GM19035 (cell line): ENCODE data around the gene SGCA.

Experiments used
- ATAC-seq: cut with Tn5 transposase; IDR thresholded peaks from one replicate; pipeline ENCODE4 v1.9.1; 2021; ENCODE audit not compliant: unreplicated experiment

Gene SGCA

DNA sequence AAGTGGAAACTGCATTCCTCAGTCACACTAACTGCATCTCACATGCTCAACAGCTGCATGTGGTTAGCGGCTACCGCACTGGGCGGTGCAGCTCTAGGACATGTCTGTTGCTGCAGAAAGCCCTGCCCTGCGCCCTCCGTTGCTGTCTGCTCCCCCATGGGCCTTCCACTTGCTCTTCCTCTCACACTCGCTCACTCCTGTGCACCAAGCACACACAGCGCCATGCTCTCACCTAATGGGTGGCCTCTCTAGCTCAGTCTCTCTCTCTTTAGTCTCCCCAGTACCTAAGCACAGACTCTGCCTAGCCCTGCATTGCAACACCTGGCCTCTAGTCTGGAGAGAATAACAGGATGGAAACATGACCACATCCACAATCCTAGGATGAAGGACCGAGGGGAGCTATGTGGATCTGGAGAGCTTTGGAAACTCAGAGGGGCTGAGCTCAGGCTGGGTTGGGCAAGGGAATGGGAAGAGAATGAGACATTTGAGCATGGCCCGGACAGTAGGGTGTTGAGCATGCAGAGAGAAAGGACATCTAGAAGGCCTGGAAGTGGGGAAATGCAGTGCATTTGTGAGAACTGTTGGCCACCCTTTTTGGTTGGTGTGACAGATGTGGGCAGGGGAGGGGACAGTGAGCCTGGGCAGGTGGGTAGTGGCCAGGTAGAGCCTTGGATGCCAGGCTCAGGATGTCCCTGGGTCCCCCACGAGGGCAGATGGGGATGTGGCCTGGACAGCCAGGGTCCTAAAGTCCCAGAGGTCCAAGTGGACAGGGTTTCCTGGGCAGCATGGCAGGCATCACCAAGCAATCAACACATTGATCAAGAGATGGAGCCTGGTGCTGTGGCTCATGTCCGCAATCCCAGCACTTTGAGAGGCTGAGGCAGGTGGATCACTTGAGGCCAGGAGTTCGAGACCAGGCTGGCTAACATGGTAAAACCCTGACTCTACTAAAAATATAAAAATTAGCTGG is 16.1 kb downstream of the SGCA start:
- ATAC-seq = no peak

DNA sequence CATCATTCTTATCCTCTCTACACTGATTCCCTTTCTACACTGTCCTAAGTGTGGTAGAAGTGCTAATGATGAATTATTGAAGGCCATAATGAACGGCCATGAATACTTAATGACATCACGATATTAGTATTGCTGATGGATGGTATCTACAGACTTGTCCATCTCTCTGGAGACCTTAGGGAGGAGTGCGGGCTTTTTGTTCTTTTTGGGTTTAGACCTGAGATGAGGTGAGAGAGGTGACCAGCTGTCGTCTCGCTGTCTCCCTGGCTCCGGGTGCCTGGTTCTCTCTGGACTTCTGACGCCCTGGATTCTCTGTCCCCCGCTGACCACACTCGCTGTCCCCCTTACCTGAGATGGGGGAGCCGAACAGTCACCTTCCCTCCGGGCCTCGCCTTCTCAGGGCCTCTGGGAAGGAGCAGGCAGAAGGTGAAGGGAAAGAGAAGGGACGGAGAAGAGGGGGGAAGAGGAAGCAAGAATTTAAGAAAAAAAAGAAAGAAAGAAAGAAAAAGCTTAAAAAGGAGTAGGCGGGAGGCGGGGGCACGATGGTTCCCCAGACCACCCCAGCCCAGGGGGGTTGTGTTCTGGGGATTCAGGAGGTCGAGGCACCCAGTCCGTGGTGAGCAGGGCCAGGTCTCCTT is 17.1 kb downstream of the SGCA start:
- no peak for ATAC-seq

DNA sequence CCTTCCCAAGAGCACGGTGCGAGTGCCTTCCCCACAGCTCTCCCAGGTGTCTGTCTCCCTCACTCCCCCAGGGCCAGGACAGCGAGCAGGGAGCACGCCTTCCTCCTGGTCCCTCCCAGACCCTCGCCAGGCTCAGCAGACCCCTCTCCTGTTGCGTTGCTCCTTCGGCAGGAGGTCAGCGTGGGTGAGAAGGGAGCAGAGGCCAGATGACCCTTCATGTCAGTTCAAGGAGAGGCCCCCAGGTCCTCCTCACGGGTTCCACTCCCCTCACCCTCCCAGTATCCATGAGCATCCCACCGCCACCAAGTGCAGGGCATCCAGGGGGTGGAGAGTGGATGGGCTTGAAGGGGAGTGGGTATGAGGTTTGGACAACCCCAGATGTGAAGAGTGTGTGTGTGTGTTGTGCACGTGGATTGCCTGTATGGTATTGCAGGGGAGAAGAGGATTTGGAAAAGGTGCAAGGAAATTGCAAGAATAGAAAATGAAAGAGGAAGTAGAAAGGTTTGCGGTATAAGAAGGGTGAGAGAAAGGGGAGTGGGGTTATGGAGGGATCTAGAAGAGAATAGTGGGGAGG is 17.7 kb downstream of the SGCA start:
- no peak for ATAC-seq

DNA sequence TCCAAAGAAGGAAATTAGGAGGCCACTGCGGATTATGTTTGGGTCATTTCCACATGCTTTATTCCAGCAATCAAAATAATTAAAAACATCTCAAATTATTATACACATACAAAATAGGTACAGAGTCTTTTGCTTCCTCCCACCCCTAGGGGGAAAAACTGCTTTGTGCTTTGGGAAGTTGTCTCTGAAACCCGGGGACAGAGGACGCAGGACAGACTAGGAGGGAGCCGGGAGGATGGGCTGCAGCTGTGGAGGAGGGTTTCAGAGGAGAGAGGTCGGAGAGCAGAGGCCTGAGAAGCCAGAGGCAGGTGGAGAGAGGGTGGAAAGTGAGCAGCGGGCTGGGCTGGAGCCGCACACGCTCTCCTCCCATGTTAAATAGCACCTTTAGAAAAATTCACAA is 18.3 kb downstream of the SGCA start:
- no peak for ATAC-seq

DNA sequence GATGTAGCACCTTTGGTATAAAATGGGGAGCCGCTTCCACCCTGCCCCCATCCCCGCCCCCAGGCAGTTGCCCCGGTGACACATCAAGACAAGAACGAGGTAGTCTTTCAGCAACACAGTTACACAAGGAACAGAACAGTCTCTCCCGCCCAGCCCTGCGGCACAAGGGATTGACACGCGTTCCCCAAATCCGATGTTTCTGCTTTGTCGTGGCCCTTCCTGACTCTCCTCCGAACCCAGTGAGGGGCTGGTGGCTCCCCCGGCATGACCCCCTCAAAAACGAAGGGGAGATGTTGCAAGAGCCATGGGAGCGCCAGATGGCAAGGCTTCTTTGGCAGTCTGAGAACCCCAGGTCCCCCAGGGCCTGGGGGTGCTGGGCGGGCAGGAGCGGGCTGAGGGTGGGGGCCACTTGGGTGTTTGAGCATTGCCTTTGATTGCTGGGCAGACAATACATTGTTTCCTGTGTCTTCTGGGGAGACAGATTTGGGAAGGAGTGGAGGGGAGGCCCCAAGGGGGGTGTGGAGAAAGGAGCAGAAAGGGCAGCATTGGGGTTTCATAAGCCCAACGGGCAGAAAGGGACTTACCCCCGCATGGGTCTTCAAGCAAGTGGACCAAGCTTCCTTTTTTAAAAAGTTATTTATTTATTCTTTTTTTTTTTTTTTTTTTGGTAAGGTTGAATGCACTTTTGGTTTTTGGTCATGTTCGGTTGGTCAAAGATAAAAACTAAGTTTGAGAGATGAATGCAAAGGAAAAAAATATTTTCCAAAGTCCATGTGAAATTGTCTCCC is 19.0 kb downstream of the SGCA start:
- no peak for ATAC-seq

DNA sequence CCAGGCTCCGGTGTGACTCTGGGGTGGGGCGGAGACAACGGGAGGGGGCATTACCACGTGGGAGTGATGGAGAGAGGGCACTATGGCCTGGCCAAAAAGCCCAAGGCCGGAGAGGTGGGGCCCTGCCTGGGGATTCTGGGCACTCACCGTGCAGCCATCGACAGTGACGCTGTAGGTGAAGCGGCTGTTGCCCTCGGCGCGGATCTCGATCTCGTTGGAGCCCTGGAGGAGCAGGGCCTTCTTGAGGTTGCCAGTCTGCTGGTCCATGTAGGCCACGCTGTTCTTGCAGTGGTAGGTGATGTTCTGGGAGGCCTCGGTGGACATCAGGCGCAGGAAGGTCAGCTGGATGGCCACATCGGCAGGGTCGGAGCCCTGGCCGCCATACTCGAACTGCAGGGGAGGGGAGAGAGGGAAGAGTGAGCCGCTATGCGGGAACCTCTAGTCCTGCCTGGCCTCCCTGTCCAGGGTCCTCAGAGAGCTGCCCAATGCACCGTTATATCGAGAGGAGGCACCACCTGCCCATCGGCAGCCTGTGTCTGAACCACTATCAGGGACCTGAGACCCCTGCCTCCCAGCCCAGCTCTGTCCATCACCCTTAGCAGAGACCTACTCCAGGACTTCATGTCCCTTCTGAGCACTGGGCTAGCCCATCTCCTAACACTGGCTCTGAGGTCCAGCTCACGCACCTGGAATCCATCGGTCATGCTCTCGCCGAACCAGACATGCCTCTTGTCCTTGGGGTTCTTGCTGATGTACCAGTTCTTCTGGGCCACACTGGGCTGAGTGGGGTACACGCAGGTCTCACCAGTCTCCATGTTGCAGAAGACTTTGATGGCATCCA is 20.0 kb downstream of the SGCA start:
- no peak for ATAC-seq

DNA sequence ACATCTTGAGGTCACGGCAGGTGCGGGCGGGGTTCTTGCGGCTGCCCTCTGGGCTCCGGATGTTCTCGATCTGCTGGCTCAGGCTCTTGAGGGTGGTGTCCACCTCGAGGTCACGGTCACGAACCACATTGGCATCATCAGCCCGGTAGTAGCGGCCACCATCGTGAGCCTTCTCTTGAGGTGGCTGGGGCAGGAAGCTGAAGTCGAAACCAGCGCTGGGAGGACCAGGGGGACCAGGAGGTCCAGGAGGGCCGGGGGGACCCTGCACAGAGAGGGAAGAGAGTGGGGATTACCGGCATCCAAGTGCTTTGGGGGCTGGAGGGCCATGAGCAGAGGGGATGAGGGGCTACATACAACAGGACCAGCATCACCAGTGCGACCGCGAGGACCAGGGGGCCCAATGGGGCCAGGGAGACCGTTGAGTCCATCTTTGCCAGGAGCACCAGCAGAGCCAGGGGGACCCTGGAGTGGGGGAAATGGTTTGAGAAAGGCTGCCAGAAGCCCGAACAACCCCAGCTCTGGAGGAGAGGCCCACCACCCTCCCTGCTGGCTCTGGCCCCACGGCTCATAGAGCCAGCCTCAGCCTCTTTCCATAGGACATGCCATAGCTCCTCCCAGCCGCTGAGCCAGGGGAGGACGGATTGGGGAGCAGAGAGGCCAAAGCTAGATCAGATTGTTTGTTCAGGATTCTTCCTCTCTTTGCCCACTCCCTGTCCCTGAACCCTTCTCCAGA is 21.0 kb downstream of the SGCA start:
- no peak for ATAC-seq

DNA sequence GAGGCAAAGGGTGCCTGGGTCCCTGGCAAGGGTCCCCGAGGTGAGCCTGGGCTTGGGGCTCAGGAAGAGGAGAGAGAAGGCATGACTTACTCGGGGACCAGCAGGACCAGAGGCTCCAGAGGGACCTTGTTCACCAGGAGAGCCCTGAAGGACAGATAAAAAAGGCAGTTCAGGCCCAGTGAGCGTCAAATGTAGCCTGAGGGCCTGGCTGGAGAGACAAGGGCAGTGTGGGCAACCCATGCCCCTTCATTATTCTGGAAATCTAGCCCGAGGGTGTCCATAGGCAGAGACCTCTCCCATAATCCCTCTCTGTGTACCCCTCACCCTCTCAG is 21.6 kb downstream of the SGCA start:
- ATAC-seq = no peak

DNA sequence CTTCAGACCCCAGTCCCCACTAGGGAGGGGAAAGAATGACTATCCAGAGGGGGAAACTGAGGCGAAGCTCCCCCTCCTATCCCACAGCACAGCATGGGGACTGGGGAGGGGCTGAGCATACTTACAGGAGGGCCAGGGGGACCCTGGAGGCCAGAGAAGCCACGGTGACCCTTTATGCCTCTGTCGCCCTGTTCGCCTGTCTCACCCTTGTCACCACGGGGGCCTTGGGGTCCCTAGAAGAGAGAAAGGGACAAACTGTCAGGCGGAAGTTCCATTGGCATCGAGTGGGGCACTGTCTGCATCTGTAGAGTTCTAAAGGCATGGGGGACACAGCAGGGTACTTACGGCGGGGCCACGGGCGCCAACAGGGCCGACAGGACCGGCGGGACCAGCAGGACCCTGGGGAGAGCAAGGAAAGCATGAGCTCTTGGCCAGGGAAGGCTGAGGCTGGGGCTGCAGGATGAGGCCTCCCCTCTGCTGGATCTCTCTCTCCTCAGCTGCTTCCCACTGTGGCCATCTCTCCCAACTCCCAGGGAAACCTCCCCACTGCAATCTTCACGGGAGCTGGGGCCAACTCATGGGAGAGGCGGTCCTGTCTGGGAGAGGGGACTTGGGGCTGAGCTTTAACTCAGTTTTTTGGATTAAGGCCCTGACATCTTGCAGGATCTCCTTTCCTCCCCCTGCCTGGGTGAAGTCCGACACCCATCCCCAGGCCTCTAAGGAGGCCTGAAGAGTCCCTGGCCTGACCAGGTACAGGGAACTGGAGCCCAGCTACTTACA is 22.1 kb downstream of the SGCA start:
- ATAC-seq = no peak

DNA sequence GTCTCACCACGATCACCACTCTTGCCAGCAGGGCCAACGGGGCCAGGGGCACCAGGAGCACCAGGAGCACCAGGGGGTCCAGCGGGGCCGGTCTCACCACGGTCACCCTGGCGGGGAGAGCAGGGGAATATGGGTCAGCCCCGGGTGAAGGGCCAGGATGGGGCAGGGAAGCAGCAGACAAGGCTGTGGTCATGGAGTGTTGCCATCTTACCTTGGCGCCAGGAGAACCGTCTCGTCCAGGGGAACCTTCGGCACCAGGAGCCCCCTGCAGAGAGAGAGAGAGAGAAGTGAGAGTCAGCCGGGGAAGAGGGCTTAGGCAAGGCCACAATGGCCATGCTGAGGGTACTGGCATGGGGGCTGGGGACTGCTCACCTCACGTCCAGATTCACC is 22.7 kb downstream of the SGCA start:
- ATAC-seq = no peak

DNA sequence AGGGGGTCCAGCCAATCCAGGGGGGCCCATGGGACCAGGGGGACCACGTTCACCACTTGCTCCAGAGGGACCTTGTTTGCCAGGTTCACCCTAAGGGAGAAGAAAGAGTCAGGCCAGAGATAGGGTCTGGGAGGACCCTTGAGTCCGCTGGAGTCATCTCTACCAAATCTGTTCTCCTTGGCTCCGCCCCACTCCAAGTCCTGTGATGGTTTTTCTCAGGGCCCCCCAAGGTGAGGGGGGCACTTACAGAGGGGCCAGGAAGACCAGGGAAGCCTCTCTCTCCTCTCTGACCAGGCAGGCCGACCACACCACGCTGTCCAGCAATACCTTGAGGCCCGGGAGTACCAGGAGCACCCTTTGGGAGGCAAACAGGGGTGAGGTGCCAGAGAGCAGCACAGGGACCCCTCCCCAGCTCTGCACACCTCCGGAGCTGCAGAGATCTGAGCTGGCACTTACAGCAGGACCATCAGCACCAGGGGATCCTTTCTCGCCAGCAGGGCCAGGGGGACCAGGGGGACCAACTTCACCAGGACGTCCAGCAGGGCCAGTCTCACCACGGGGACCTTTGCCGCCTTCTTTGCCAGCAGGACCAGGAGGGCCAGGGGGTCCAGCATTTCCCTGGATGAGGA is 23.2 kb downstream of the SGCA start:
- no peak for ATAC-seq

DNA sequence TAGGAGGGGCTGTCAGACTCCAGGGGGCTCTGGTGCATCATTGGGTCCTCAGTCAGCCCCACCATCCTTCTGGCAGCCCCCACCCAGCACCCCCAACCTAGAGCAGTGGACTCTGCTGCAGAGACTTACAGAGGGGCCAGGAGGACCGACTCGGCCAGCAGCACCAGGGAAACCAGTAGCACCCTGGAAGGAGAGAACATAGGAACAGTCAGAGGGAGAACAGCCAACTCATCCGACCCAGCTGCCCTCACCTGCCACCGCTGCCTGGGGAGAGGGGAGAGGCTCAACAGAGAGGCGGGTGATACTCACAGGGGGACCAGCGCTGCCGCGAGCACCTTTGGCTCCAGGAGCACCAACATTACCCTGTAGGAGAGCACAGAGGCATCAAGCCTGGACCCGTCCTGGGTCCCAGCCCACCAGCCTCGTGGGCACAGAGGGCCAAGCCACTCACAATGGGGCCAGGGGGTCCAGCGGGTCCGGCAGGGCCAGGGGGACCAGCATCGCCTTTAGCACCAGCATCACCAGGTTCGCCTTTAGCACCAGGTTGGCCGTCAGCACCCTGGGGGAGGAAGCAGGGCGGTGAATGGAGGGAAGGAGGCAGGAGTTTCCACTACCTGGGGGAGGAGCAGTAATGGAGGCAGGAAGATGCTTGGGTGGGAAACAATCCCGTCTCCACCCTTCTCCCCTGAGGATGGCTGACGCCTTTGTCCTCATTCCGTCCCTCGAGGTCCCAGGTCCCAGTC is 23.9 kb downstream of the SGCA start:
- ATAC-seq = no peak

DNA sequence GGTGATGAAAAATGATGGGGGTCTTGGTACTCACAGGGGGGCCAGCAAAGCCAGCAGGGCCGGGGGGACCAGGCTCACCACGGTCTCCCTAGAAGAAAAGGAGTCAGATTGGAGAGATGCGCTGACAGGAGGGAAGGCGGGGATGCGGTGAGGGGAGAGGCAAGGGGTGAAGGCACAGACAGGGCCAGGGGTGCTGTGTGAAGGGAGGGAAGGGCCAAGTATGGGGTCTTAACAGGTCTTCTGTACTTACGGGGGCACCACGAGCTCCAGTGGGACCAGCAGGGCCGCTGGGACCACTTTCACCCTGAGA is 24.4 kb downstream of the SGCA start:
- no peak for ATAC-seq

DNA sequence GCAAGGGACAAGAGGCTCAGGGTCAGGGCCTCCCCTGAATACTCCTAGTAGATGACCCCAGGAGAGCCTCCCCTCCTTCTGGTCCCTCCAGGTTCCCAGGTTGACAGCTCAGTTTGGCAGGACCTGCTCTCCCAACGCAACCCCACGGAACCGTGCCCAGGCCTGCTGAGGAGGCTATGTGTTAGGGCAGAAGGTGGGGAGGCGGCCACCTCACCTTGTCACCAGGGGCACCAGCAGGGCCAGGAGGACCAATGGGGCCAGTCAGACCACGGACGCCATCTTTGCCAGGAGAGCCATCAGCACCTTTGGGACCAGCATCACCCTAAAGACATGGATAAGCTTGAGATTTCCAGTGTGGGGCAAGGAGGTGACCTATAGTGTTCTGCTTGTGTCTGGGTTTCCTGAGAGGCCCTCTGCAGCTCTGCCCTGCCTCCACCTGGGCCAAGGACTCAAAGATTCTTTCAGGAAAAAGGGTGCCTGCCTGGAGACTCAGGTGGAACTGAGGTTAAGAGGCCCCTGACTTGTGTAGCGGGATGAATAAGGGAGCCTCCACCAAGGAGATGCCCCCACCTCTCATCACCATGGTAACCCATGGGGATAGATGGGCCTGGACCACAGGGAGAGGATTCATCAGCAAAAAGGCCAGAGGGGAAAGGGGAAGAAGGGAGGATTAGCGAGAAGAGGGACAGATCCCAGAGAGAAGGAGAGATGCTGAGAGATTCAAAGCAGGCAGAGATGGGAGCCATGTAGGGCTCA is 25.0 kb downstream of the SGCA start:
- ATAC-seq = no peak

DNA sequence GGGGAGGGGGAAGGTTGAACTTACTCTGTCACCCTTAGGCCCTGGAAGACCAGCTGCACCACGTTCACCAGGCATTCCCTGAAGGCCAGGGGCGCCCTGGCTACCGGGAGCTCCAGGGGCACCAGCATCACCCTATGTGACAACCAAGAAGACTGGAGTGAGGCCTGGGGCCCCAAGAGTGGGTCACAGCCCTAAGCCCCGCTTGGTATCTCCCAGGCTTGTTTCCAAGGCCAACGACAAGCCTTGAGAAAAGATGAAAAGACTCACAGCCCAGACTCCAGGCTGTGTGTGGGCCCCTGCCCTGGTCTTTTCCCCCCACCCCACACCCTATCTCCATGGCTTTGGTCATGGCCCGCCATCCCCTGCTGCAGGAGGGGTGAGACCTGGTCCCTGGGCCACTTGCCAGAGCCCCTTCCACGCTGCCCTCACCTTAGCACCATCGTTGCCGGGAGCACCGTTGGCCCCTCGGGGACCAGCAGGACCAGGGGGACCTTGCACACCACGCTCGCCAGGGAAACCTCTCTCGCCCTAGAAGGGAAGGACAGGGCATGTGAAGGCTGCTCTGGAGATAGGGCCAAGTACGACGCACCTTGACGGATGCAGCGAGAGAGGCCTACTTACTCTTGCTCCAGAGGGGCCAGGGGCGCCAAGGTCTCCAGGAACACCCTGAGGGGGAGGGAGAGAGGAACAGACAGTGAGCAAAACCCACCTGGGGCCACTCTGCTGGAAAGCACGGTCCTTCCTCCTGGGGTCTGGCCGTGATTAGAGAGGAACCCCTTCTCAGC is 25.7 kb downstream of the SGCA start:
- ATAC-seq = no peak

DNA sequence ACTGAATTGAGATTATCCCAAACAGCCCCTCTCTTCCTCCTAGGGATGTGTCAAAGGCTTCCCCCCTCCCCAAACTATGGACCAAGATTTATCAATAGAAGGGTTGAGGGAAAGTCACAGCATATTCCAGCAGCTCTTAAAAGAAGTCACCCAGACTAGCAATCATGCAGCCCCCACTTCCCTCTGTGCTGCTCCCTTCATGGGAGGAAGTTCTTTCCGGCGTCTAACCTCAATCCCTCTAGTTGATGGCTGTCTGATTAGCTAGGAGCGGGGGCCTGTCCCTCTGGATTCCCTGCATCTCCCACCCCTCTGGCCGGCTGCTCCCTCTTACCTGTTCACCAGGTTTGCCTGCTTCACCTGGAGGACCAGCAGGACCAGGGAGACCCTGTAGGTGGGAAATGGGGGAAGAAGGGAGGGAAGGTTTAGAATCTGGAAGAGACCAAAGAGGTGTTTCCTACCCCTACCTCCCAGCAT is 26.4 kb downstream of the SGCA start:
- ATAC-seq = no peak
